B cell (primary cell): ENCODE results near the gene MUC5AC. TPM values are rescaled to one million over a fixed set of nuclear protein-coding genes. Genes with fewer than 3 reads are reported as not detected.

ENCODE experiments used
- ATAC-seq: fragments of 200-7000 bp; cut with Tn5 transposase; one replicate; pipeline ENCODE4 v1.10.0; 2021; ENCODE audit warnings: low read depth, mild to moderate bottlenecking, moderate number of reproducible peaks, moderate library complexity
- CTCF ChIA-PET: fragments of 350-600 bp; sonication (Branson Sonifier 250); formaldehyde crosslinking; loops from one replicate; lab custom pipeline; 2021; ENCODE audit warnings: antibody characterized with exemption, inconsistent platforms; lab: Charles Lee
- POLR2A ChIA-PET: fragments of 350-600 bp; sonication (Branson Sonifier 250); formaldehyde crosslinking; loops from one replicate; lab custom pipeline; 2021; ENCODE audit warnings: antibody characterized with exemption; lab: Charles Lee
- DNase-seq: peaks from one replicate; pipeline ENCODE4 v3.0.0; 2013
- H2AFZ ChIP-seq: 2 replicates; pipeline ENCODE4 v1.6.1; 2012; ENCODE audit warnings: mild to moderate bottlenecking, low read depth, low read length; ENCODE audit not compliant: insufficient read depth, poor library complexity, severe bottlenecking
- H3K27ac ChIP-seq, 2 donors: 1 replicate in 1 of 2; 2 replicates in 1 of 2; pipeline ENCODE4 v1.5.1; 2012 to 2013; ENCODE audit warnings: low read length in 2 of 2, mild to moderate bottlenecking in 2 of 2, moderate library complexity in 1 of 2
- H3K27me3 ChIP-seq, 4 experiments: fragments of 200-600 bp in 1 of 4; sonication (generic) in 1 of 4; replicated peaks in 1 of 4; 1 replicate in 2 of 4; 2 replicates in 2 of 4; pipeline versions ENCODE4 v1.6.1 to v1.7.0; 2013 to 2016; ENCODE audit warnings: low read length in 3 of 4, mild to moderate bottlenecking in 2 of 4, mixed read lengths in 1 of 4, moderate library complexity in 1 of 4; ENCODE audit not compliant: insufficient read depth in 4 of 4, control insufficient read depth in 3 of 4; ENCODE audit errors: control extremely low read depth in 1 of 4
- H3K36me3 ChIP-seq, 2 experiments: replicated peaks in 1 of 2; 1 replicate in 1 of 2; 2 replicates in 1 of 2; pipeline versions ENCODE4 v1.6.1 to v1.7.1; 2013; ENCODE audit warnings: low read length in 1 of 2; ENCODE audit not compliant: insufficient read depth in 2 of 2, control insufficient read depth in 1 of 2; ENCODE audit errors: control extremely low read depth in 1 of 2, extremely low read depth in 1 of 2
- H3K4me1 ChIP-seq, 2 donors: fragments of 200-600 bp in 1 of 2; sonication (generic) in 1 of 2; 1 replicate in 1 of 2; 2 replicates in 1 of 2; pipeline versions ENCODE4 v1.5.1 to v1.6.1; 2013 to 2017; ENCODE audit warnings: low read length in 2 of 2; ENCODE audit not compliant: control insufficient read depth in 2 of 2, insufficient read depth in 2 of 2
- H3K4me2 ChIP-seq: replicated peaks from 2 replicates; pipeline ENCODE3; 2012; ENCODE audit warnings: mild to moderate bottlenecking, low read depth, low read length; ENCODE audit not compliant: poor library complexity, severe bottlenecking
- H3K4me3 ChIP-seq, 5 experiments: fragments of 200-600 bp in 1 of 5; sonication (generic) in 1 of 5; 1 replicate in 3 of 5; 2 replicates in 2 of 5; pipeline versions ENCODE4 v1.5.1 to v1.7.0; 2011 to 2016; ENCODE audit warnings: low read length in 4 of 5, mild to moderate bottlenecking in 4 of 5, low read depth in 2 of 5, control low read depth in 1 of 5, moderate library complexity in 1 of 5; ENCODE audit not compliant: insufficient read depth in 1 of 5; ENCODE audit errors: control extremely low read depth in 1 of 5, extremely low read depth in 1 of 5
- H3K79me2 ChIP-seq: fragments of 200-600 bp; sonication (generic); one replicate; pipeline ENCODE4 v1.6.0; 2016; ENCODE audit warnings: low read length; ENCODE audit not compliant: control insufficient read depth, insufficient read depth
- H3K9ac ChIP-seq: fragments of 200-600 bp; sonication (generic); 2 replicates; pipeline ENCODE4 v1.6.1; 2017; ENCODE audit warnings: mild to moderate bottlenecking, low read length, moderate library complexity
- H3K9me3 ChIP-seq, 3 donors: one replicate each; pipeline versions ENCODE4 v1.6.1 to v1.7.1; 2013; ENCODE audit warnings: low read length in 2 of 3; ENCODE audit not compliant: control insufficient read depth in 2 of 3, insufficient read depth in 1 of 3; ENCODE audit errors: control extremely low read depth in 1 of 3
- H4K20me1 ChIP-seq: 2 replicates; pipeline ENCODE4 v1.6.0; 2012; ENCODE audit warnings: mild to moderate bottlenecking, low read length; ENCODE audit not compliant: insufficient read depth, control insufficient read depth, poor library complexity, severe bottlenecking
- H3K27ac Mint-ChIP-seq: one replicate; pipeline ENCODE4 v1.8.0; 2021; ENCODE audit warnings: mixed read lengths
- H3K27me3 Mint-ChIP-seq: one replicate; pipeline ENCODE4 v1.8.0; 2021; ENCODE audit warnings: mixed read lengths
- H3K4me1 Mint-ChIP-seq: one replicate; pipeline ENCODE4 v1.8.0; 2021; ENCODE audit warnings: mixed read lengths
- H3K4me3 Mint-ChIP-seq: one replicate; pipeline ENCODE4 v1.8.0; 2021; ENCODE audit warnings: mixed read lengths
- H3K9me3 Mint-ChIP-seq: one replicate; pipeline ENCODE4 v1.8.0; 2022; ENCODE audit warnings: mixed read lengths; ENCODE audit not compliant: insufficient read depth
- CTCF ChIP-seq: fragments of 200-600 bp; IDR thresholded peaks from one replicate; pipeline ENCODE4 v1.8.0; 2022; ENCODE audit warnings: antibody characterized with exemption, mild to moderate bottlenecking
- EZH2 ChIP-seq: IDR thresholded peaks from 2 replicates; pipeline ENCODE4 v1.6.1; 2012; ENCODE audit warnings: borderline replicate concordance, low read depth, mild to moderate bottlenecking, moderate library complexity, low read length; ENCODE audit not compliant: insufficient read depth, poor library complexity, severe bottlenecking
- WGBS: methylation state at CpG from one replicate; pipeline ENCODE4 v1.1.5; 2013; ENCODE audit warnings: missing lambda C conversion rate; ENCODE audit not compliant: insufficient coverage; 5-methylcytosine and 5-hydroxymethylcytosine counted together
- intact Hi-C: fragments of 100-400 bp; cut with micrococcal nuclease; formaldehyde crosslinking; loops from one replicate; pipeline ENCODE4 v1.10.0; 2022
- polyA plus RNA-seq: library from polyadenylated mRNA; depleted of rRNA; stranded (reverse); fragments of >200 nt; gene quantifications from 2 replicates; pipeline ENCODE4 v1.2.3, GENCODE V29; 2012
- total RNA-seq, 2 donors: library from RNA; stranded (reverse); fragments of 120-200 nt in 1 of 2; gene quantifications; 1 replicate in 1 of 2; 2 replicates in 1 of 2; pipeline versions ENCODE4 v1.2.3 to v1.2.4, GENCODE V29; 2013 to 2022

MUC5AC gene
- total and polyA plus RNA-seq, 2 donors (not counting 1 experiment from before 2014, with no cell fraction given): not detected

- no peaks in the 10 kb centered on the region for H3K9me3 Mint-ChIP-seq
- H4K20me1 ChIP-seq: no peaks in the 10 kb centered on the region
- intact Hi-C loops: no loop called here
- DNase-seq (no peak), ATAC-seq (no peak)
- ChIA-PET POLR2A (no interaction called here), CTCF (no interaction called here)
- no peak overlapping the region for H3K4me2 ChIP-seq
- no peak overlapping the region for H2AFZ ChIP-seq
- H3K4me3 Mint-ChIP-seq: no peak overlapping the region
- no peaks in the 10 kb centered on the region for H3K9me3 ChIP-seq
- no peak for TF ChIP-seq CTCF
- TF ChIP-seq EZH2: no peak
- H3K27me3 ChIP-seq: no peaks in the 10 kb centered on the region
- H3K27me3 Mint-ChIP-seq: no peaks in the 10 kb centered on the region
- no peak overlapping the region for H3K27ac Mint-ChIP-seq
- H3K4me1 Mint-ChIP-seq: no peaks in the 10 kb centered on the region
- H3K27ac ChIP-seq: no peak overlapping the region
- H3K4me3 ChIP-seq: no peak overlapping the region
- no peaks in the 10 kb centered on the region for H3K79me2 ChIP-seq
- no peaks in the 10 kb centered on the region for H3K4me1 ChIP-seq
- WGBS: 73% methylated on average over 22 of the region's 22 CpGs
- H3K9ac ChIP-seq: no peak overlapping the region
- no peaks in the 10 kb centered on the region for H3K36me3 ChIP-seq
Measured at GRCh38 chr11:1231396-1232020, 73.8 kb downstream of the MUC5AC start.

GRCh38 chr11:1232021-1232882 lies 74.5 kb downstream of the MUC5AC start:
- H4K20me1 ChIP-seq: no peaks in the 10 kb centered on the region
- H3K27me3 ChIP-seq: no peaks in the 10 kb centered on the region
- Mint-ChIP-seq H3K9me3 (no peaks in the 10 kb centered on the region), H3K4me1 (no peaks in the 10 kb centered on the region), H3K27ac (no peak overlapping the region), H3K27me3 (no peaks in the 10 kb centered on the region), H3K4me3 (no peak overlapping the region)
- no peak overlapping the region for H2AFZ ChIP-seq
- intact Hi-C loops: no loop called here
- no peak overlapping the region for H3K4me3 ChIP-seq
- H3K36me3 ChIP-seq: no peaks in the 10 kb centered on the region
- no peak overlapping the region for H3K9ac ChIP-seq
- ChIA-PET POLR2A (no interaction called here), CTCF (no interaction called here)
- TF ChIP-seq EZH2: no peak
- no peak for TF ChIP-seq CTCF
- H3K4me1 ChIP-seq: no peaks in the 10 kb centered on the region
- no peaks in the 10 kb centered on the region for H3K79me2 ChIP-seq
- H3K9me3 ChIP-seq: no peaks in the 10 kb centered on the region
- WGBS: 87% methylated on average over 34 of the region's 46 CpGs
- ATAC-seq: no peak
- no peak for DNase-seq
- no peak overlapping the region for H3K27ac ChIP-seq
- H3K4me2 ChIP-seq: no peak overlapping the region
